ENCODE data around the gene SPAG6. TPM values are rescaled to one million over a fixed set of nuclear protein-coding genes. Genes with fewer than 3 reads are reported as not detected.

SPAG6 gene
- total and polyA plus RNA-seq, 4 donors = 0.23 TPM; not detected in 3

DNA sequence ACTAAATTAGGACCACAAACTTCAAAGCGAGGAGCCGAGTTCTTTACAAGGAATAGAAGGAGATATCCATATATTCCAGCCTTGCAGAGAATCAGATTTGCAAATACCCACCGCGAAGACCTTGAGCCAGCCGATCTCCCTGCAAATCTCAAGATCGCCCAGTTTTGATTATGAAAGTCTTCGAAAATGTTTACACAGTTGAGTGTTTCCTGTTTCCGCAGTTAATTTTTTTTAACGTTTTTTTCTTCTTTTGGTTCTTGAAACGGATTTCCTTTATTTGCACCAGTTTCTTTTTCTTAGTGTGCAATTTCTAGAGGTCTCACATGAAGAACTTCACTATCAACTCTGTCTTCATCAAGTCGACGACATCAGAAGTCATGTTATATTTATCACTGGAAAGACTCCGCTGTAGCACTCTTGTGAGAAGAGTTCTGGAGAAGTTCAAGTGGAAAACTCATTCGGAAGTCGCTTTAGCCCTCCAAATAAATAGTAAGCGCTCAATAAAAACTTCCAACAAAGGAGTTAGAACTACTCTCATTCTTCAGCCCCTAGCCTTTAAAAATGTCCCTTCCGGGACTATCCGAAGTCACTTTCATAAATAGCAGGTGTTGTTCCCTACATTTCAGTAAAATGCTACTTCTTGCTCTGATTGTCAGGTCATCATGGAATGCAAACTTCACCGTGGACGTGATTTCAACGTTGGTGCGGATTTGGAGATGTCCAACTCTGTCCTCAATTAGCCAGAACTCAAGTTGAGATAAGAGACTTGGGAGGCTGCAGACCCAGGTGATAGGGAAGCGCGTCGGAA is 11.9 kb upstream of the SPAG6 start:
- no peak overlapping the region for H3K27ac ChIP-seq (ENCODE audit: low read depth in 1 of 2, low read length in 2 of 2)
- peaks cover 0 to 7% (median 1%) of the 10 kb centered on the region in 4 donors for H3K9me3 ChIP-seq (ENCODE audit: control insufficient read depth in 4 of 4, low read length in 3 of 4)
- peaks cover 3 to 15% (median 13%) of the 10 kb centered on the region in 4 donors for H3K36me3 ChIP-seq (ENCODE audit: control insufficient read depth in 4 of 4, insufficient read depth in 3 of 4, low read depth in 1 of 4, low read length in 3 of 4)
- peaks cover 0 to 26% (median 12%) of the 10 kb centered on the region in 4 donors for H3K27me3 ChIP-seq (ENCODE audit: control insufficient read depth in 4 of 4, insufficient read depth in 4 of 4, low read length in 3 of 4)
- H3K9ac ChIP-seq (ENCODE audit: low read depth in 1 of 2, low read length in 2 of 2) = no peak overlapping the region
- H3K4me3 ChIP-seq (ENCODE audit: low read depth in 1 of 3, low read length in 3 of 3) = no peak overlapping the region
- WGBS = 57% methylated on average over 25 of the region's 25 CpGs
- no peak for TF ChIP-seq ATF3 (IDR thresholded peaks at IDR 0.05)
- no peak for TF ChIP-seq NR2F2 (IDR thresholded peaks at IDR 0.05)
- no peak for TF ChIP-seq ZBTB33 (IDR thresholded peaks at IDR 0.05)
- TF ChIP-seq SP1 (IDR thresholded peaks at IDR 0.05) = no peak
- no peak for TF ChIP-seq EGR1 (IDR thresholded peaks at IDR 0.05; ENCODE audit: low read depth in 2 of 2)
- no peak for TF ChIP-seq FOXA1 (IDR thresholded peaks at IDR 0.05)
- no peak for TF ChIP-seq RXRA (IDR thresholded peaks at IDR 0.05)
- TF ChIP-seq HNF4A (conservative IDR thresholded peaks at IDR 0.05) = no peak
- TF ChIP-seq GABPA (IDR thresholded peaks at IDR 0.05 in 1 of 2, conservative IDR thresholded peaks at IDR 0.05 in 1 of 2) = no peak
- no peak for TF ChIP-seq HNF4G (IDR thresholded peaks at IDR 0.05)
- no peak for TF ChIP-seq TAF1 (conservative IDR thresholded peaks at IDR 0.05)
- TF ChIP-seq MAX (IDR thresholded peaks at IDR 0.05) = no peak
- TF ChIP-seq YY1 (IDR thresholded peaks at IDR 0.05) = no peak
- TF ChIP-seq, protein P1, sequence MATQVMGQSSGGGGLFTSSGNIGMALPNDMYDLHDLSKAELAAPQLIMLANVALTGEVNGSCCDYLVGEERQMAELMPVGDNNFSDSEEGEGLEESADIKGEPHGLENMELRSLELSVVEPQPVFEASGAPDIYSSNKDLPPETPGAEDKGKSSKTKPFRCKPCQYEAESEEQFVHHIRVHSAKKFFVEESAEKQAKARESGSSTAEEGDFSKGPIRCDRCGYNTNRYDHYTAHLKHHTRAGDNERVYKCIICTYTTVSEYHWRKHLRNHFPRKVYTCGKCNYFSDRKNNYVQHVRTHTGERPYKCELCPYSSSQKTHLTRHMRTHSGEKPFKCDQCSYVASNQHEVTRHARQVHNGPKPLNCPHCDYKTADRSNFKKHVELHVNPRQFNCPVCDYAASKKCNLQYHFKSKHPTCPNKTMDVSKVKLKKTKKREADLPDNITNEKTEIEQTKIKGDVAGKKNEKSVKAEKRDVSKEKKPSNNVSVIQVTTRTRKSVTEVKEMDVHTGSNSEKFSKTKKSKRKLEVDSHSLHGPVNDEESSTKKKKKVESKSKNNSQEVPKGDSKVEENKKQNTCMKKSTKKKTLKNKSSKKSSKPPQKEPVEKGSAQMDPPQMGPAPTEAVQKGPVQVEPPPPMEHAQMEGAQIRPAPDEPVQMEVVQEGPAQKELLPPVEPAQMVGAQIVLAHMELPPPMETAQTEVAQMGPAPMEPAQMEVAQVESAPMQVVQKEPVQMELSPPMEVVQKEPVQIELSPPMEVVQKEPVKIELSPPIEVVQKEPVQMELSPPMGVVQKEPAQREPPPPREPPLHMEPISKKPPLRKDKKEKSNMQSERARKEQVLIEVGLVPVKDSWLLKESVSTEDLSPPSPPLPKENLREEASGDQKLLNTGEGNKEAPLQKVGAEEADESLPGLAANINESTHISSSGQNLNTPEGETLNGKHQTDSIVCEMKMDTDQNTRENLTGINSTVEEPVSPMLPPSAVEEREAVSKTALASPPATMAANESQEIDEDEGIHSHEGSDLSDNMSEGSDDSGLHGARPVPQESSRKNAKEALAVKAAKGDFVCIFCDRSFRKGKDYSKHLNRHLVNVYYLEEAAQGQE (IDR thresholded peaks at IDR 0.05) = no peak
- no peak for TF ChIP-seq RAD21 (IDR thresholded peaks at IDR 0.05)
- no peak for TF ChIP-seq FOXA2 (IDR thresholded peaks at IDR 0.05)
- no peak for TF ChIP-seq JUND (IDR thresholded peaks at IDR 0.05)
- TF ChIP-seq CTCF (IDR thresholded peaks at IDR 0.05; ENCODE audit: low read depth, low read length, missing input control) = no peak
- H3K4me1 ChIP-seq (ENCODE audit: control insufficient read depth in 4 of 4, insufficient read depth in 4 of 4, low read length in 3 of 4) = peaks cover 3 to 29% (median 24%) of the 10 kb centered on the region in 4 donors
- no peak for DNase-seq (ENCODE audit: low spot score)

Measured in liver (tissue), 9 donors.